ENCODE data around the gene EPB41L2.

GRCh38 chr6:130975325-130975724, 87.7 kb downstream of the EPB41L2 start:
- no peak for TF ChIP-seq POLR2A (IDR thresholded peaks at IDR 0.05)
- no peak for TF ChIP-seq POLR2AphosphoS5 (IDR thresholded peaks at IDR 0.05)
- no peak for TF ChIP-seq CTCF (IDR thresholded peaks at IDR 0.05)

Data from upper lobe of left lung (tissue), 4 donors.